Fibroblast of peridontal ligament (primary cell): ENCODE results near the gene CASZ1.
A peak's percentile ranks its signal among the peaks of the same experiment; 100 is the strongest.

ENCODE experiments used
- DNase-seq: peaks from one replicate; pipeline ENCODE4 v3.0.0-alpha.2; 2010; ENCODE audit errors: extremely low read depth

The CASZ1 gene

DNA sequence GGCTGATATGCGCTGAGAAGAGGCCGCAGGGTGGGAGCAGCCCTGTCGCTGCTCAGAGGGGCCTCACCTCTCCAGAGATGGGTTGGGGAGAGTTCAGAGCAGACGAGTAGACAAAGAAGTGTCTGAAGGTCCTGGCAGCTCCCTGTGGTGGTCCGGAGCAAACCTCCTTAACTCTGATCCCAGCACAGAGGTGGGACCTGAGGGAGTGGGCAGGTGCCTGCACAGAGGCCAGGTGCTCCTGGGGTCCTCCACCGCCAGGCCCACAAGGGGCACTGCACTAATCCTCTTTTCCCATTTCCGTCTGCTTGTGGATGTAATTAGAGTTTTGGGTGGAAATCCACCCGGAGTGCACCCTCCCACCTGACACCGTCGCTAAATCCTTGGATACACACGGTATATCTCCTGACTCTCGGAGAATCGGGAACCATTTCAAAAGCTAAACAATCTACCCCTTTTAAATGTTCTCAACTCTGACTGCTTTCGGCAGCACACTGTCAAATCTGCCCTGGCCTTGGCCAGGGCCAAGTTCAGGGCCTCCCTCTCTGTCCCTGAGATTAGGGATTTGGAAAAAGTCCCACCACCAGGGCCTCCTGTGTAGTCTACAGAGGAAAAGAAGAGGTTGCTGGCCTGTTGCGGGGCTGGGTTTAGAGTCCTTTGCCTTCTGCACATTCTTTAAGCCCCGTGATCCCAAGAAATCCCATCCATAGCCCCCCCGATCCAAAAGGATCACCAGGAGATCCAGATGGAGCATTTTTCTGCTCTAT, 22.4 kb downstream of the CASZ1 start:
- DNase-seq = no peak

DNA sequence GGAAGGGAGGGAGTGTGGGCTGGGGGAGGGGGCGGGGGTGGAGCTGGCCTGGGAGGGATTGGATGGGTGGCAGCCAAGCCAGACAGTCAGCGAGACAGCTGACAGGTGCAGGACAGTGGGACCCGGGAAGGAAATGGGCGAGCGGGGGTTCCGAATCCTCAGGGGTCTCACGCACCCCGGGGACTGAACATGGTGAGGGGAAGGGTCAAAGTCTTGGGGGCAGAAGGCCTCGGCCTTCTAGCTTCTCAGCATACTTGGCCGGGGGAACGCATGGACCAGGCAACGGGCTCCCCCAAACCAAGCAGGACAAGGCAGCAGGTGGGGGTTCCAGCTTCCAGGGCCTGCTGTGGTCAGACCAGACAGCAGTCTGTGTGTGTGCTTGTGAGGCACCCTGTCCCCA, 23.1 kb downstream of the CASZ1 start:
- no peak for DNase-seq

DNA sequence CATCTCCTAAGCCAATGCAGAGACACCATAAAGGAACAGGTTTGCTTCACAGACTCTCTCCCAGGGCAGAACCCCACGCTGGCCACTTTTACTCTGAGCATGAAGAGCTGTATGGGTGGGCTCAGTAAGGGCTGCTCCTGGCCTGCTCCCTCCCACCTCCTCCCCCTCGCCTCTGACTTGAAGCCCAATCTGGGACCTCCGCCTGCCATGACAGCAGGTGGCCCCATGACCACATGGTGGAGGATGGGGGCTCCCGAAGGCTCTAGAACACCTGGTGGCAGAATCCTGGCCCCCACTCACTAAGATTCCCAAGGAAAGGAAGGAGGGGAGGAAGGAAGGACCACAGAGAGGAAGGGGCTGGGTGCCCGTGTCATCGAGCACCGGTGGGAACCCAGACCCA, 23.7 kb downstream of the CASZ1 start:
- no peak for DNase-seq

DNA sequence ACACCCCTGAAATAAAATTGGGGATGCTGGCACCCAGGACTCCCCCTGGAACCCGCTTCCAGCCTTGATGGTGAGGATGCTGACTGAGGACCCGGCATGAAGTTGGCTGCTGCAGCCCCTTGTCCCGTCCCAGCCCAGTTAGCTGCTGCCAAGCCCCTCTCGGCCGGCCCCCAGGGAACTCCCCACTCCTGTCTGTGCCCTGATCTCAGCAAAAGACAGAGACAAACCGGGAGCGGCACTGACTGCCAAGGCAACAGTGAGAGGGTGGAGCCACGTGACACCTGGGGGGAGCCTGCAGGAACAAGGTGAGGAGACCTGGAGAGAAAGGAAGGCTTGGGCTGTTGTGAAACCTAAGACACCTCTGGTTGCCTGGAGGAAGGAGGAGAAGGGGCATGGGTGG, 24.7 kb downstream of the CASZ1 start:
- no peak for DNase-seq

DNA sequence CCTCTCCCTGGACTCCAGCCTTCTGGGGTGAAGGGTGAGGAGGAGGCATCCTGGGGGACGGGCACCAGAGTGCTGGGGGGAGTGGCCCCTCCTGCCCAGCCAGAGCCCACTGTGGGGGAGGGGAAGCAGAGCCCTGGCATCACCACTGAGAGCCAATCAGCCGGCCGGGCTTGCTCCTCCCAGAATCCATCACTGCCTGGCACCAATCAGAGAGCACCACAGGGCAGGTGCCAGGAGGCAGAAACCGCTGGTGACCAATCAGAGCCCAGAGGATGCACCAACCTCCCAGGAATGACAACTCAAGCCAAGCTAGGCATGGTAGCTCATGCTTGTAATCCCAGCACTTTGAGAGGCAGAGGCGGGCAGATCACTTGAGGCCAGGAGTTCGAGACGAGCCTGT, 27.9 kb downstream of the CASZ1 start:
- DNase-seq = no peak

DNA sequence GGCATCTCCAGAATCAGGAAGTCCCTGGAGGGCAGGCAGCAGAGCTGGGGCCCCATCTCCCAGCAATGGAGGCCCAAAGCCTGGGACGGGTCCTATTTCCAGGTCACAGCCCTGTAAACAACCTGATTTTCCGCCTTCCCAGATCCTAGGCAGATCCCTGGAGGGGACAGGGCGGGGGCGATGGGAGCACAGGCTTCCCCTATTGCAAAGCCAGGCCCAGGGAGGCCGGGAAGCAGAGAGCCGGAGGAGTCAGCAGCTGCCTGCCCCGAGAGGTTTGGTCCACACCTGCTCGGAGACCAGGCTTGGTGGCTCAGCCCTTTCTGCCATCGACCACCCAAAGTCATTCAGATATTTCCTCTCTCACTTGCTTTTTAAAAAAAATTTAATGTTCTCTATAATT, 29.2 kb downstream of the CASZ1 start:
- no peak for DNase-seq

DNA sequence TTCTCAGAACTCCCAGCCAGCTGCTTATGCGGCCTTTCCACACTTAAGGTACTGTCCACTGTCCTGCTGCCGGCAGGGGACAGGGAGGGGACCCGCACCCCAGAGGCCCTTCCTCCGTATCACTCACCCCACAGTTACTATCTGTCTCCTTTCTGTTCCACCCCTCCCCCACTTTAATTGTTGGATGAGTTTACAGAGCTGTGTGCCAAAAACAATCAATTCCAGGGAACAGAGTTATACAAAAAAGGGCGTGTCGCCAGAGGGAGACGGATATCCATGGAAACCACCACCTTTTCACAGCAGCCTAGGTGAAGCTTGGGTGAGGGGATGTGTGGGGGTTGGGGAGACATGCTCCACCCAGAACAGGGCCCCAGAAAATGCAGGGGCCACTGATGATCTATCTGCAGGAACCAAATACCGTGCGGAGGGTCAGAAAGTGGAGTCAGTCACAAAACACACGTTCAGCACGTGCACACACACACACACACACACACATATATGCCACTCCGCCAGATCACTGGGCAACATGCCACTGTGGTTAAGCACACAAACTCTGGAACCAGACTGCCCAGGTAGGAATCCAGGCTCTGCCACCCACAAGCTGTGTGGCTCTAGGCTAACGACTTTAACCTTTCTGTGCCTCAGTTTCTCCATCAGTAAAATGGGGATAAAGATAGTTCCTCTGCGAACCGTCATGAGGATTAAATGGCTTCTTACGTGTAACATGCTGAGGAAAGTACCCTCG, 30.5 kb downstream of the CASZ1 start:
- no peak for DNase-seq

DNA sequence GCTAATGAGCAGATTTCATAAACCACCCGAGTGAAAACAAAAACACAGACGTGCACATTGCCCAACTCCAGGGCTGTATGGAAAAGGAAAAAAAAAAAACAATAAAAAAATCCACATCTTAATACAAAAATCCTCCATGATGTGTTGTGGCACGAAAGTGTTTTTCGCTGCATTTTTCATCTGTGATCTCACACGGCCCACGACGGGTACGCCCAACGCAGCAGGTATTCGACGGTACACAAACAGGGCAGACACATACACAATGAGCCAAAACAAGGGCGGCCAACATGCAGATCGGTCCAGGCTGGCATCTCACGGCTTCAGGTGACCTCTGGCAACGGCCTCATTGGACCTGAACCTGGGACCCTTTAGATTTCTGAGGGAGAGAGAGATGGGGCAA, 31.1 kb downstream of the CASZ1 start:
- no peak for DNase-seq

DNA sequence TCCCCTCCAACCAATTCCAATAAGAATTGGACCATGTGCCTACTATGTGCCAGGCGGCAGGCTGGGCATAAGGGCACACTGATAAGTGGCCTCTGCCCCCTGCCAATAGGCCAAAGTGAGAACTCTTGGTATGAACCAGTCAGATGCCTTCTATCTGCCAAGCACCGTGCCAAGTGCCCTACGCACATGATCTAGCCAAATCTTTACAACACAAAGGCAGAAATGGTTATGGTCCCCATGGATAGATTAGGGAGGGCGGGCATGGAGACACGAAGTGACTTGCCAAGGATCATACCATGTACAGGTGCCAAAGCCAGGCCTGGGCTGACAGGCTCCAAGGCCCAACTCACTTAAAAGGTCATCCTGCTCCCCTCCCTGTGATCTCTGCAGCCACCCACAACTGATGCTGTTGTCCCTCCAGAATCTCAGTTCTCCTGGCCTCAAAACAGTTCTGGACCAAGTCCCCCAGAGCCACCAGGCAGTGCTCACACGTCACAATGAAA, 32.1 kb downstream of the CASZ1 start:
- DNase-seq = no peak

DNA sequence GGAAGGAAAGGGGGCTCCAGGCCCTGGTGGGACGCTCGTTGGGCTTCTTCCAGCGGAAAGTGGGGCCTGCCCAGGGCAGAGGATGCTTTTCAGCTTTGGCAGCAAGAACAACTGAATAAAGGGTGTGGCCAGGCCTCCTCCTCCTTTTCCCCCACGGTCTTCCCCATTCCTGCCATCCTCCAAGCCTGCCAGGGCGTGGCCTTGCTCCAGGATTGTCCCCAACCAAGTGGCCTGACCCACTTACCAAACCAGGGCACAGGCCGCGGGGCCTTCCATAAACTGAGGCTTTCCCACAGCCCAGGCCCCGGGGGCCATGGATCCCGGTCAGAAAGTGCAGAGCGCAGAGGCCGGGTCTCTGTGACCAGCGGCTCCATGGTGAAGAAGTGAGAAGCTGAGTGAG, 33.6 kb downstream of the CASZ1 start:
- no peak for DNase-seq

DNA sequence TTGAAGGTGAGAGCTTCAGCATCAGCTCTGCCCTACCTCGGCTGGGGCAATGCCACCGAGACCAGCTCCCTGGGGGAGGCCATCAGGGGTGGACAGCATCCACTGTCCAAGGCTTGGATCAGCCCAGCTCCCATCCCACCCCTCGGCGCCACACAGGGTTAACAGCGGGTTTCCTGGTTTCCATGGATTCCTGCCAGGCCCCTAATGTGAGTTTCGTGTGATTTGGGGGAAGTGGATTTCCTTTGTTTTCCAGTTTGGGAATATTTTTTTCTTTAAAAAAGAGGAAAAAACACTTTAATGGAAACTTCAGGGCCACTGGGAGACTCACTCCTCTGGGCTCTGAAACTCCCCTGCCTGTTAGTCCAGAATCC, 34.3 kb downstream of the CASZ1 start:
- no peak for DNase-seq

DNA sequence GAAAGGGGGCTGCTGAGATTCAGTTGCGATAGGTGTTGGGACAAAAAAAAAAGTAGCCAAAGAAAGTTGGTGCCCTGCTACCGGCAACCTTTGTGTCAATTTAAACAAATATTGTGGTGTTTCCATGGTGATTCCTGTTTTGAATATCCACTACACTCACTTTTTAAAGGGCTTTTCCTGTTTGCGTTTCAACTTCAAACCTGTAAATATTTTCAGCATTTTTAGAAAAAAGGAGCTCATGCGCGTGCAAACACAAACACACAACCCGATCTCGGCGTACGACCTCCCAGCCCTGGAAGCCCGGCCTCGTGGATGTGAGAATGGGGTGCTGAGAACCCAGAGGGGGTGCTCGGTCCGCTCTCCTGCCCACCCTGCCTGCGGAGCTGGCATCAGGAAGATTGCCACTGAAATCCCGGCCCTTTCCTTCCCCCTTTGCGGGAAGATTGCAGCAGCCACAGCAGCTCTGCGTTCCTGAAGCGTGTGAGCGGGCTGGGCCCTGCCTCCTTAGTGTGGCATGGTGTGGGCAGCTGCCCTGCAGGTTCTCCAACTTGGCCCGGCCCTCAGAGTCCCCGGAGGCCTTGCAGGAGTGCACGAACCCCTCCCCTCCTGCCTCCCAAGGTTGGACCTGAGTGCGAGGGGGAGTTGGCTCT, 34.8 kb downstream of the CASZ1 start:
- peak; percentile 8 for DNase-seq

DNA sequence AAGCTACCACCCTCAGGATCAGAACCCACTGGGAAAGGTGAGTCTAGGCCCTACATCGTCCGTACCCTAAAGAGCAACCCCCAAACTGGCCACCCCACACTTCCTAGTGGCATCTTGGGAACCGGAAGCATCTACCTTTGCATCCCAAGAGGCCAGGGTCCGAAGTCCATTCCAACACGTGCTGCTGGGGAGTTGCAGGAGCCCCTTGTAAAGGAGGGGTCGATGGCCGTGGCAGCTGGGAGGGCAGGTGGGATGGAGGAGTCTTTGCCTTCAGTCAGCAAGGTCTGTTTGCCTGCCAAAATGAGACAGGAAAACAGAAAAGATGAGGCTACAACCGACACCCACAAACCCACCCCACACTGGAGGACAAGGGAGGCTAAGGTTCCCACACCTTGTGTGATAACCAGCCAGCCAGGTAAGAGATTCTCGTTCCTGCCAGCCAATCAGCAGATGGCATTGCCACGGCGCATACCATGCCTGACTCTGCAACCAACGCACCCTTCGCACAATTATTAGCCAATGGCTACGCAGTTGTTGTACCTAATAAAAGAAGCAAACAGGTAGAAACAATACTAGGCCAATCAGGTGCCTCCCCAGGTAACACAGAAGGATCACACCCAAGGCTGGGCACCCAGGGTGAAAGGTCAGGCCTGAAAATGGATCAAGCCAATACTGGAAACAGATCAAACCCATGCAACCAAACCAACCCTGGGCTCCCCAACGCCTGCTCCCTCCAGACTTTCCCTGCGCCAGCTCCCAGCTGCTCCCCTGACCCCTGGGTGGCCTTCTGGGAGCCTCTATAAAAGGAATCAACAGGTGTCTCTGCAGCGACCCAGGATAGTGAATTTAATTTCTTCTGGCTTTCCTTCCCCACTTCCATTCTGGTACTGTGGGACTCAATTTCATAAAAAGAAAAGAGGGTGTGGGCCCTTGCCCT, 35.6 kb downstream of the CASZ1 start:
- no peak for DNase-seq

DNA sequence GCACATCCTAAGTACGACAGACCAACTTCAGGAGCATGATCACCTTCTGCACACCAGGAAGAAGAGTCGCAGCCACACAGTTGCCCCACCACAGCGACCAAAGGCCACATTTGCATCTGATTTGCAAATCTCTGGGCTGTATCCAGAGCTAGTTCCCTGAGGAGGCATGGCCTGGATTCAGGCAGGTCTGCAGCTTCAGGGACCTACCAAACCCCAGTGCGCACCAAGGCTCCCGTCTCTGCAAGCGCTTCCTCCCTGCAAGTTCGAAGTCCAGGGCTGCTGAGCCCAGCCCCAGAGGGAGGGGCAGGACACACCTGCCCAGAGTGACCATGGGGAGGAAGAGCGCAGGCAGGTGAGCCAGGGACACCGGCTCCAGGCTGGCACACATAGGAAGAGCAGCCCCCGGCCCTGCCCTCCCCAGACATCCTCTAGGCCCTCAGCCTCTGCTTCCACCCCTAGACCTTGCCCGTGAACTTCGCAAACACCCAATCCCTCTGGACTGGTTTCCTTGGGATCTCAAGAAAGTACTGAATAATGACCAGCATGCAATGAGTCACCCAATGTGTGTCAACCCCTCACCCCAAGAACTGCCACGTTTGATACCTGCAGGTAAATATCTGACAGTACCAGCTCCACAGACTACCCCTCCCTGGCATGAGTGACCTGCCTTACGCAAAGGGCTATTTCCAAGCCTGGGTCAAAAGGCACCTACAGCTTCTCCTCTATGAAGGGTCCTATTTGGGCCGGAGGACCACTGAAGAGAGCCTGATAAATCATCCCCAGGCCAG, 36.8 kb downstream of the CASZ1 start:
- no peak for DNase-seq

DNA sequence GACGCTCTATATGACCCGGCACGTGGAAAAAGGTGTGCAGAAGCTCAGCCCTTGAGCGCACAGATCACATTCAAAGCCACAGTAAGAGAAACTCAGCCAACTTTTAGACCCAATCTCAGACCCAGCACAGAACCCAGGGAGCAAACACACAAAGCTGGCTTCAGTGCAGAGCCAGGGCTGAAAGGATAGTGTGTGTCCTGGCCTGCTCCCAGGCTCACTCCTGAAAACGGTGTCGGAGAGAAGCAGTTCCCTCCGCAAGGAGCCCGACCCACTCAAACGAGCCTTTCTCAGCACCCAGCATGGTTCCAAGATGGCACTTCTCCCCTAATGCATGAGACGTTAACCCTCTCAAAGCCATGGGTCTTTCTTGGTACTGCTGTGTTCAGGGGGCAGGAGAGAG, 39.6 kb downstream of the CASZ1 start:
- DNase-seq = no peak

DNA sequence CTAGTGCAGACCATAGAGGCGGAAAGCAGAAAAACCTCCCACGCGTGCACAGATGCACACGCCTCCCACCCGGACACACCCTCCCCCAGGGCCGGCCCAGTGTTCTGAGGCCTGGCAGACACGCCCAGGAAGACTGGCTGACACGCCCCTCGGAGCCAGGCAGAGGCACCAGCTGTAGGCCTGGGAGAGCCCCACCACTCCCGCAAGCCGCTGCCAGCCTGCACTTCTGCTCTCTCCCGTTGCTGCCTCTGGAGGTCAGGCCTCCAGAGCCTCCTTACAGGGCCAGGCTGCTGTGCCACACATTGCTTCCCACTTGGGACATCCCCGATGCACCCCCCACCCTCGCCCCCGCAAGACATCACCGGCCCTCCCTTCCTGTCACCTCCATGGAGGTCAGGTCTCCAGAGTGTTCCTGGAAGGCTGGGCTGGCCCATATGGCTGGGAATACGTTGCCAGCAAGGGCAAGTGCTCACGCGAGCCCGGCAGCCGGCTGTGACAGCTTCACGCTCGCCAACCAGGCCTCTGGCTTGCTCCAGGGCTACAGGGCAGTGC, 40.4 kb downstream of the CASZ1 start:
- DNase-seq = no peak

DNA sequence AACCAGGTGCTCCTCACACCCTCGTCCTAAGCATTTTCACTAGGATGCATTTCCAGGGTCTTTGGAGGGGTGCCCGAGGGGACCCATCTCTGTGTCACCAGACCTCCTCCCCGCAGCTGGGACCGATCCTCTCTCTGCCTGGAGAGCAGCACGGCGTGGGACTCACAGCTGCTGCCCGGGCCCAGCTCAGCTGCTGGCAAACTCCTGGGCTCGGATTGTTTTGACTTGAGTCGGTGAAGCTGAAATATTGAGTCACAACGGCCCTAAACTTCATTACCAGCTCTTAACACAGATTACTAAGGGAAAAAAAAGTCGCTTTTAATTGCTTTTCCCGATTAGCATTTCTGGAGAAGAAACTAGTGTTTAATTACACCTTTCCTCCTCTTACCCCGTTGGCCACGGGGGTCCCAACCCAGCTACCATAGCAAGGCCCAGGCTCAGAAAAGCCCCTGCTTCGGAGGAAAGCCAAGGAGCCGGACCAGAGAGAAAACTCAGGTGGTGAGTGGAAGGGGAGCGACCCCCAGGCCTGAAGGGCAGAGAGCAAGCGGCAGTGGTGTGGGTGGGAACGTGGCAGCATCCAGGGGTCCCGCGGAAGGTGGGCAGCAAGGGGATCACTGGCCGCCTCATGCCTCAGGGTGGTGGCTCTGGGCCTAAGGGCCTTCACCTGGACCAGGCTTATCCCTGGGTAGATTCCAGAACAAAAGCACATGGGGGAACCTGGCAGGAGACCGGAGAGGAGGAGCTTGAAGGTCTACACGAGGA, 41.7 kb downstream of the CASZ1 start:
- DNase-seq = peak; percentile 19

DNA sequence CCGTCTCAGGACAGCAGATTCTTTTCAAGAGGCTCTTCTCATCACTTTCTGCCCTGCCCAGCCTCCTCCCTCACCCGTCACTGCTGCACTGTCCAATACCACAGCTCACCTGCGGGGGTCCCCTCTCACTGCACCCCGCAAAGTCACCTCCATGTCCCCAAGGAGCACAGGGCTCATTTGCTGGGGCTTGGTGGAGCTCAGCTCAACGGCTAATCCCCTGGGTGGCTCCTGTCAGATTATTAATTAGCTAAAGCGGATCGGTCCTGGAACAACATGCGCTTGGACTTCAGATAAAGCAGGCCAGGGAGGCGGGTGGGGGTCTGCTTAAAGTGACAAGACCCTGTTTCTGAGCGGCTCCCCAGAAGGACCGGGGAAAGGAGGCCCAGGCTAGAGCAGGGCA, 43.1 kb downstream of the CASZ1 start:
- DNase-seq = no peak

DNA sequence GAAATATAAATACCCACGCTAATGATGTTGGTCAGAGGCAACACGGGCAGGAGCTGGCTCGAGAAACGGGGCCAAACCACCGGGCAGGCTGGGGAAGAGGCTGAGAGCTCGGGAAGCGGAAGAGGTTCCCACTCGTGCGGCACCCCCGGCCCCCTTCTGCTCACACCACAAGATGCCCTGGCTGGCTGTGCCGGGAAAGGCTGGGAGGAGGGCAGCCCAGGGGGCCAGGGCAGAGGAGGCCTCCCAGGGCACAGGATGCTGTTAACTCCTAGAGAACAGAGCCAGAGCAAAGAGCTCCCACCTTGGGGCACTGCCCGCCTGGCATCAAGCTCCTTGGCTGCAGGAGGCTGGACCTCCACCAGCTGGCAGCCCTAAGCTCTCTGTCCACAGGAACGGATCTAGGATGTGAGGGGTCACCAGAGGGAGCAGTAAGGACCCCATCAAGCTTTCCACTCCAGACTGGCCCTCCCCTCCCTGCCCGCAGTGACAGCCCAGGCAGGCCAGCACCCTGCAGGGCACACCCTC, 44.8 kb downstream of the CASZ1 start:
- no peak for DNase-seq

DNA sequence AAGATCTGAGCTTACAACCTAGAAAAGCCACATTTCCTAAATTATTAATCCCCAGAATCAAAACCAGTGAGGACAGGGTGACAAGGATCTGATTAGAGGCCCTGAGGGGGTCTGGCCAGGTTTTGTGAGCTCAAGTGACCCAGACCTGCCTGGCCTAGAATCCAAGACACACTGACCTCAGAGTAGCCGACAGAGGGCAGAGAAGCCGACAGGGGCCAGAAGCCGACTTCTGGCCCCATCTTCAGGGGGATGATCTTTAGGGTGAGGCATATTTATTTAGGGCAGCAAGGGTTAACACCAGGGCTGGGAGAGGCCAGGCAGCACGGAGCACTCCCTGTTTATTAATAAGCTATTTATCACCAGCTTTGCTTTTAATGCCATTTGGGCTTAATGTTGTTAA, 45.3 kb downstream of the CASZ1 start:
- DNase-seq = no peak
